Stimulated activated CD8-positive, alpha-beta memory T cell treated with anti-CD3 and anti-CD28 coated beads, Interleukin-4, amount 100 ng/mL, for 1 hour (primary cell): ENCODE data around the gene TBX1.
A peak's percentile ranks its signal among the peaks of the same experiment; 100 is the strongest.

Experiments
- DNase-seq, 2 donors: peaks; one replicate each; pipeline ENCODE4 v3.0.0-alpha.2; 2020; ENCODE audit warnings: low read depth in 2 of 2, low spot score in 1 of 2

TBX1 gene

GRCh38 chr22:19751497-19752245 lies 8.9 kb upstream of the TBX1 start:
- DNase-seq = no peak

- no peak for DNase-seq
Measured at GRCh38 chr22:19753090-19753842, 7.3 kb upstream of the TBX1 start.

DNA sequence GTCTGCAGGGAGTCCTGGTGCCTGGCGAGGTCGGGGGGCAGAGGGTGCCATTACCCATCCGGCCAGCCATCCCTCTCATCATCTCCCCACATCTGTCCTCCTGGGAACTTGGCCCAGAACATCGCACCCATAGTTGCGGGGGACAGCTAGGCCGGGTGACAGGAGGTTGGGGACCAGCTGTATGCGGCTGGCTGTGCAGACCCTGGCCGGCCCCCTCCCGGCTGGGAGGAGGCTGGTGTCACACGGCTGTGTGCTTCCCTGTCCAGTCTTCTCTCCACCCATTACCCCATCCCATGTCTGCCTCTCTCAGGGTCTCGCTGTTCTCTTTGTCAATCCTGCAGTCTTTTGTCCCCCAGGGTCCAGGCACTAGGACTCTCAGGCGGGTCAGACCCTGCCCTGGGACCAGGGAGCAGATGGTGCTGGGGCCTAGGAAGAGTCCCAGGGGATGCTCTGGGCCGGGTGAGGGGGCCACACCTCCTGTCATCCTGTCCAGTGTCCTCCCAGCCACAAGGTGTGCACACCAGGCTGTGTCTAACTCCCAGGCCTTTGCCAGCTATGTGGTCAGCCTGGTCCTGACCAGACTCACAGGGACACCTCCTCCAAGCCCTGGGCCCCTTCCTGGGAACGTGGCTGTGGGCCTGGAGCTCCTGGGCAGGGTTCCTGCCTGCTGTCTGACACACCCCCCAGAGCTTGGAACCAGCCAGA lies 6.4 kb upstream of the TBX1 start:
- no peak for DNase-seq

GRCh38 chr22:19754701-19755144 lies 5.9 kb upstream of the TBX1 start:
- DNase-seq = no peak

- no peak for DNase-seq
Measured at GRCh38 chr22:19755145-19755710, 5.3 kb upstream of the TBX1 start.

DNA sequence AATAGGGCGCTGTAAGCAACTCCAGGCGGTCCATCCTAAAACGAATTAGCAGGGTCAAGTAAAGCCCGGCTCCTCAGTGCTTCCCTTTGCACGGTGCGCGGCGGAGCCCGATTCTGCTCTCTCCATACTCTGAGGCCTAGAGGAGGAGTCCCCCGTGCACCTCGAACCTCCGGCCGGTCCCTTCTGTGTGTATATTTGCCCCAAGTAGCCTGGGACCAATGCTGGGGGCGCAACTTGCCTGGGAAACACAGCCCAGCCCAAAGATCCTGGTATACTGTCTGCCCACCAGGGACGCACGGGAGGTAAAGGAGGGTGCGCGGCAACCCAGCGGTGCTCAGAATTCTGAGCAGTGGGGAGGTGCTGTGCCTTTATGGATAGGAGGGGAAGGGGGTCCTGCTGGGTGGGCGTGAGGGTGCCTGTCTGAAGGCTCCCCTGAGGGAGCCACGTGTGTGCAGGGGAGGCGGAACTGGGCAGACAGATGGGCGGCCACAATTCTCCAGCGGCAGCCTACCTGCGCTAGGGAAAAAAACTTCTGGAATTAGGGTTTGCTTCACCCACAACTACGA lies 4.8 kb upstream of the TBX1 start:
- DNase-seq = no peak

- DNase-seq = peak; percentile 25 to 50
Measured at GRCh38 chr22:19756288-19757128, 4.1 kb upstream of the TBX1 start.

DNA sequence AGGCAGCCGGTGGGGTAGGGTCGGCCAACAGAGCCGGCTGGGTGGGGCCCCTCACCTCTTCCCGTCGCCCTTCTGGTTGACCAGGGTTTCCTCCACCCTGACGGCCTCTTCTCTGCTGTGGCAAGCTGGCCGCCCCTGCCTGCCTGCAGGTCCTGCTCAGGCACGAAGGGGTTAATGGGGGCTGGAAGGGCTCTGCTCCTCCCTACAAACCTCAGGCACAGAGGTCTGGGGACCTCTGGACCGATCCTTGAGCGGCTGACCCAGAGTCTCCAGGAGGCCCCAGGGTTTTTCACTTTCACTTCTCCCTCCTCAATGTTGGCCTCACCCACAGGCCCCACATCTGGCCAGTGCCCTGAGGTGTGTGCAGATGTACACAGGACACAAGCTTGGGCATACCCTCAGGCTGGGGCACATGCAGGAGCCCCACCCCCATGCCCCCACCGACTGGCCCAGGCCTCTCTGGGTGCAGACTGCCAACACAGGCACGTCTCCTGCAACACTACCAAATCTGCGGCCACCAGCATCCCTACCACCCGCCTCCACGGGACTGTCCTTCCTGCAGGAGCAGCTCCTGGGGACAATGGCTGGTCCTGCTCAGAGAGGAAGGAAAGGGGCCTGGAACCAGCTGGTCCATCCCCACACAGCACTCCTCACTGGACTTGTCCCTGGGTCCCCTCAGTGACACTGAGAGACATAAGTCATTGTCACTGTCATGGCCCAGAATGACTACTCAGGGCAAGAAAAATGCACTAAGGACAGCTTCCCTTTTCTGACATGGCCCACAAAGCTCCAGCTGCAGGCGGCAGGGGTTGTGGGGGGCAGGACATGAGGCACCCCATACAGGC lies 3.2 kb upstream of the TBX1 start:
- DNase-seq = no peak

DNA sequence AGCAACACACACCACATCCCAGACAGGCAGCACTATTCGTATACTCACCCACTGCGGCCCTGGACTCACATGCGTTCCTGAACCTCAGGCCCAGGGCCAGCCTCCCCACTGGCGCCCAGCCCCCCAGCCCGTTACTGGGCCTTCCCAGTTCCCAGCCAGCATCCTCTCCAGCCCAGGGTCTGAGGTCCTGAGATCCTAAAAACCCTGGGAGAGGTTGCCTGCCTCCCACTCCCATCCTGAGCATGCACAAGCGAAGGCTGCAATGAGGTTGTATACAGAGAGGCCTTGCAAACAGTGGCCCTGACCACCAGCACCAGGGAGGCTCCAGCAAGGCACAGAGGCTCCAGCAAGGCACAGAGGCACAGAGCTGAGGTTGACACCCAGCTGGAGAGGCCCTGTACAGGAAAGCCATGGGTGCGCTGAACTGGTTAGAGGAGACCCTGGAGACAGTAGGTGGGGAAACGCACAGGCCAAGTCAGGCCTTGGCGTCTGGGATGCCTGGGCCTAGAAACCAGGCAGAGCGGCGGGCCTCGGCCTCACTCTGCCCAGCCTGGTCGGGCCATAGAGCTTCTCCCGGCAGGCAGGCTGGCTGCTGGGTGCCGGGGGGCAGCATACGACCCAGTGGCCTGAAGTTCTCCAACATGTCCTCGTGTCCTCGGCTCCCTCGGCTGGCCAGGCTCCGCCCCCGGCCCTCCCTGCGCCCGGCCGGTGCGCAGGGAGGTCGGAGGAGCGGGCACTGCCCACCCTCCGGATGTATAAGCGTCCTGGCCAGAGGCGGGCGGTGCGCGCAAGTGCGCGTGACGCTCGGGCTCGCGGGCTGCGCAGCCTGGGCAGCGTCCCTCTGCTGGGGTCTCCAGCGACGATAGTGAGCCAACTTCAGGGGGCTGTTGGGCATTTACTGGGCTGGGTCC lies 2.3 kb upstream of the TBX1 start:
- DNase-seq = no peak

DNA sequence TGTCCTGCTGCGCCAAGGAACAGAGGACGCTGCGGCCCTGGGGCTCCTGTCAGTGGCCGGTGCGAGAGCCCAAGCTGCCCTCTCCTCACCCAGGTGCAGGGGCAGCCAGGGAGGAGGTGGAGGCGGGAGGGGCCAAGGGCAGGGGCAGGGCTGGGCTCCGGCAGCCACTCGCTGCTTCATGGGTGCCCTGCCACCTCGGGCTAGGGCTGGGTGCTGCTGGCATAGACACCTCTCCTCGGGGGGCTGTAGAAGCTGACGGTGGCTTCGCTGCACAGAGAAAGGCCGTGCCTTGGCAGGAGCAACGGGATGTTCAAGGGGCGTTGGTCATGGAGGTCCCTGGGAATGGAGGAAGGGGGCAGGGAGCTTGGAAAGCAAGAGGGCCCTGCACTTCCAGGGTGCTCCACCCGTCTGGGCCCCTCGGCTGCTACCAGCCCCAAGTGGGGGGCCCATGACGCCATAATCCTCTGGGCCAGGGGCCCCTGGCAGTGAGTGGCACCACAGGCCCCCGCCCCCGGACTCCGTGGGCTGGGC lies 1.6 kb upstream of the TBX1 start:
- no peak for DNase-seq

- no peak for DNase-seq
Measured at GRCh38 chr22:19759427-19760057, 1.0 kb upstream of the TBX1 start.

DNA sequence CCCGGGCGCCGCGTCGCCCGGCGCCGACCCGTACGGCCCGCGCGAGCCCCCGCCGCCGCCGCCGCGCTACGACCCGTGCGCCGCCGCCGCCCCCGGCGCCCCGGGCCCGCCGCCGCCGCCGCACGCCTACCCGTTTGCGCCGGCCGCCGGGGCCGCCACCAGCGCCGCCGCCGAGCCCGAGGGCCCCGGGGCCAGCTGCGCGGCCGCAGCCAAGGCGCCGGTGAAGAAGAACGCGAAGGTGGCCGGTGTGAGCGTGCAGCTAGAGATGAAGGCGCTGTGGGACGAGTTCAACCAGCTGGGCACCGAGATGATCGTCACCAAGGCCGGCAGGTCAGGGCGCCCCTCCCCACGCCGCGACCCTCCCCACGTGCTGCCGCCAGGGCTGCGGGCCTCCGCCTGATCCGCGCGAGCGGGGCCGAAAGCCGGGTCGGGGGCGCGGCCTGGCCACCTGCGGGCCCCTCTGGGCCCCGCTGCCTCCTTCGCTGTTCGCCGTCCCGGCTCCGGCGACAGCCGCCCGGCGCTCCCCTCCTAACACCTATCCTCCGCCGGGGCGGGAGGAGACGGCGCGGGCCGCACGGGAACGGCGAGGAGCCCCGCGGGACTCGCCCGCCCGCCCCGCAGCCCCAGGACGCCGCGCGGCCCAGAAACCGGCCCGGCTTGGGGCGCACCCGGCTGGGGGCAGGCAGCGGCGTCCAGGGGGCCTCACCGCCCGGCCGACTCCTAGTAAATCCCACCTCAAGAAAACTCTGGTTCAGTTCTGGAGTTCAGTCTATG lies 560 bp downstream of the TBX1 start:
- no peak for DNase-seq

DNA sequence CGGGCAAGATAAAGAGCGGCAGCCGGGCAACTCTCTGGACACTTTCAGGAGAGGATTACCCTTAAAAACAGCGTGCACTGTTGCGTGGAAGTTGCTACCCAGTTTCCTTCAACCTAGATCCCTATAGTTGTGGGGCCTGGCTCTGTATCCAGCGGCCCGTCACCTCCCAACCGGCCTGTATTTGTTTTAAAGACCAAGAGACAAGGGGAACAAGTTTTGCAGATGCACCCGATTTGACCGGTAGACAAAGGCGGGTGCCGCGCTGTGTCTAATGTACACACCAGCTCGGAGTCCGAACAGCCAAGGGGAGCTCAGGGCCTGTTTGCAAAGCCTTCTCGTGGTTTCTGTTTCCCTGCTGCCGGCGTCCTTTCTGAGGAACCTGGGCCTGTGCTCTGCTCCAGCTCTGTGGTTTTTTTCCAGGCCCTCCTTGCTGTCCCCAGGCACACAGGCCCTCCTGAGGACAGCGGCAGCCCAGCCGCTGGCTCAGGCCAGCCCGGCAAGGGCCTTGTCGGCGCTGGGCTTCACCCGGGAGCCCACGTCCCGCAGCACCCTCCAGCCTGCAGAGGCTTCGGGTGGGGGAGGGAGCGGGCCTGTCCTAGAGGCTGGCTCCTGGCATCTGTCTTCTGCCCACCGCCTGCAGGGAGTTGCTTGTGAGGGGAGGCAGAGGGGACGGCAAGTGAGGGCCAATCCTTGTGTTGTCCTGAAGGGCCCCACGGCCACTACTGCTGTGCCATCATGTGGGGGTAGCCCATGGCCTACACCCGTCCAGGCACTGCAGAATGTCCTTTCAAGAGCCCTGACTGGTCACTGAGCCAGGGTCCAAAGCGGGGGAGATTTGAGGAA lies 1.4 kb downstream of the TBX1 start:
- no peak for DNase-seq

GRCh38 chr22:19762568-19763457 lies 2.2 kb downstream of the TBX1 start:
- no peak for DNase-seq
